ENCODE results near the gene TP73.
"Not testable (repeated sequence)": the region's sequence is repeated elsewhere in the genome, so short reads cannot be mapped to it uniquely, and the experiment has no call there.

TP73 gene

DNA sequence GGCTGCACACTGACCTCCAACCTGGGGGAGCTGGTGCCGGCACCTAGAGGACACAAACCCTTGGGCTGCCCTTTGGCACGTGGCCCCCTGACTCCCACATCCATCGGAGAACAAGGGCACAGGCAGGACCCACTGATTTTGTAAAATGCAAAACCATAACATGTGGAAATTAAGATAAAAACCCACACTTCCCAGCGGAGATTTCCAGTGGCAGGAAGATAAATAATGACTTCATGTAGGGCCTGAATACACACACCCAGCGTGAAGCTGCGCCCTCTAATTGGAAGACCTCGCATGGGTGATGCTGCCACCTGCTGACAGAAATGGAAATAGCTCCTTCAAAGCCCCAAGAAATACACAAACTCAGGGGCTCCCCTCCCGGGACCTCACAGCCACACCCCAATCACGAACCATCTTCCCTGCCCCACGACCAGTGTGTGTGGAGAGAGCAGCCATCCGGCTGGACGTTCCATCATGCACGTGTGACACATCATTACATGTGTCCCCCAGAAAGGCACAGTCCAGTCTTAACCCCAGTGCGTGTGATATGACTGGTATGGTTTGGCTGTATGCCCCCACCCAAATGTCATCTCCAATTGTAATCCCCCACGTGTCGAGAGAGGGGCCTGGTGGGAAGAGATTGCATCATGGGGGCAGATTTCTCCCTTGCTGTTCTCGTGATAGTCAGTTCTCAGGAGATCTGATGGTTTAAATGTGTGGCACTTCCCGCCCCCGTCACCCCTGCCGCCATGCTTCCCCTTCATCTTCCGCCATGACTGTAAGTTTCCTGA lies 33.2 kb upstream of the TP73 start:
- peak; percentile 79 for DNase-seq

DNA sequence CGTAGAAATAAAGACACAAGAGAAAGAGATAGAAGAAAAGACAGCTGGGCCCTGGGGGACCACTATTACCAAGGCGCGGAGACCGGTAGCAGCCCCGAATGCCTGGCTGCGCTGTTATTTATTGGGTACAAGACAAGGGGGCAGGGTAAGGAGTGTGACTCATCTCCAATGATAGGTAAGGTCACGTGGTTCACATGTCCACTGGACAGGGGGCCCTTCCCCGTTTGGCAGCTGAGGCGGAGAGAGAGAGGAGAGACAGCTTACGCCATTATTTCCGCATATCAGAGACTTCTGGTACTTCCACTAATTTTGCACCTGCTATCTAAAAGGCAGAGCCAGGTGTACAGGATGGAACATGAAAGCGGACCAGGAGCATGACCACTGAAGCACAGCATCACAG lies 31.6 kb upstream of the TP73 start:
- no peak for DNase-seq

- DNase-seq: not testable (repeated sequence)
Observed at GRCh38 chr1:3621151-3621671, 31.1 kb upstream of the TP73 start.

GRCh38 chr1:3622102-3622501 lies 30.2 kb upstream of the TP73 start:
- DNase-seq: not testable (repeated sequence)

GRCh38 chr1:3623441-3624199 lies 28.7 kb upstream of the TP73 start:
- no peak for DNase-seq

DNA sequence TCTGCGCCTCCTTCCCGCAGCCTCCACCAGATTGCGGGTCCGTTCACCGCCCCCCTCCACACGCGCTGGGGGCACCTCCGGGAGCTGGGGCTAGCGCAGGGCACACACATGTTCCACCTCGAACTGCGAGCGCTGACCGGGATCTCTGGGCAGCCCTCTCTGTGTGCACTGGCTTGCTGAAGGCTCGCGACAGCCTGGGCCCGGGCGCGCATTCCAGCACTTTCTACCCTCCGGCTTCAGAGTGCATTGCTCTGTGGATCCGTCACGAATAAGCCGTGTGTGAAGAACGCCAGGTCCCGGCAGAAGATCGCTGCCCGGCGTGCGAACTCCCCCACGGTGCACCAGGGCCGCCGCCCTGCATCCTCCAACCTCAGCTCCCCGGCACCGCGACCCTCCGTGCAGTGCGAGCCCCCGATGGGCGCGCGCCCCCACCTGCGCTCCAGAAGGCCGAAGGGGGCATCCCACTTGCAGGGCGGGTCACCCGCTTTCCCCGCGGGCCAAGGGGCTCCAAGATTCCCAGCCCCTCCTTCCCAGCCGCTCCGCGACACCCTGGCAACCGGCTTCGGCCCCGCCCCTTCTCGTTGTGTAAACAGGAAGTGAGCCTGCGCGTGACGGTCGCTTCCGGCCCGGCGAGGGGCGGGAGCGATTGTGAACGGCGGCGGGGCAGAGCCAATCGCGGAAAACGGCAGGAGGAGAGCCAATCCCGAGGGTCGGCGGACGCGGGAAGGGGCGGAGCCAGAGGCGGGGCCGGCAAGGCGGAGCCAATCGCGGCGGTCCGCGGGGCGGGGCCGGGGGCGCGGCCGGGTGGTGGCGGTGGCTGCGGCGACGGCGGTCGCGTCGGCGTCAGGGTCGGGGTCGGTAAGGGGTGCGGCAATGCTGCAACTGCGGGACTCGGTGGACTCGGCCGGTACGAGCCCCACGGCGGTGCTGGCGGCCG lies 27.8 kb upstream of the TP73 start, which contains the start of gene TPRG1L:
Gene TPRG1L (plus strand): TSS at position 816 of the 937 bp plus-strand sequence. CDS start 58 bp downstream, at position 874.
- peak; percentile 98 for DNase-seq

GRCh38 chr1:3625151-3625907 lies 27.0 kb upstream of the TP73 start:
- DNase-seq: peak; percentile 30

GRCh38 chr1:3626025-3626424 lies 26.3 kb upstream of the TP73 start:
- DNase-seq: no peak

- no peak for DNase-seq
Observed at GRCh38 chr1:3627515-3628253, 24.6 kb upstream of the TP73 start.

- DNase-seq: no peak
Observed at GRCh38 chr1:3628445-3628844, 23.9 kb upstream of the TP73 start.

- no peak for DNase-seq
Observed at GRCh38 chr1:3629561-3630160, 22.7 kb upstream of the TP73 start.

DNA sequence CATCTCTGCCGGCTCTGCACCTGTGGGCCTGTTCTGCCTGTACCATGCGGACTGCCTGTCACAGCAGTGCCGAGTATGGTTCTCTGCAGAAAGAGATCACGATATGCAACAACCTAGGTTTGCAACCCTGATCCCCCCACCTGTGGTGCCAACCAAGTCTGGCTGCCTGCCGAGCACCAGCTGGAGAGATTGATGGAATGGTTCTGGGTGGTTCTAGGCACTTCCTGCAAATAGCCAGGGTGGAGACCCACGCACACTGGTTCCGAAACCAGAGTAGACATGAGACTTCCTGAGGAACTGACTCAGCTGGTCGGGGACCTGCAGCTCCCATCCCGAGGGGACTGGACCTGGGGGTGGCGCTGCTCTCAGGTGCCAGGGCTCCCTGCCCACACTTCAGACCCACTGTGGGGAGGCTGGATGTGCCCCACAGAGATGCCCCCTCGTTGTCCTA lies 22.1 kb upstream of the TP73 start:
- no peak for DNase-seq

GRCh38 chr1:3630914-3631313 lies 21.4 kb upstream of the TP73 start:
- no peak for DNase-seq

DNA sequence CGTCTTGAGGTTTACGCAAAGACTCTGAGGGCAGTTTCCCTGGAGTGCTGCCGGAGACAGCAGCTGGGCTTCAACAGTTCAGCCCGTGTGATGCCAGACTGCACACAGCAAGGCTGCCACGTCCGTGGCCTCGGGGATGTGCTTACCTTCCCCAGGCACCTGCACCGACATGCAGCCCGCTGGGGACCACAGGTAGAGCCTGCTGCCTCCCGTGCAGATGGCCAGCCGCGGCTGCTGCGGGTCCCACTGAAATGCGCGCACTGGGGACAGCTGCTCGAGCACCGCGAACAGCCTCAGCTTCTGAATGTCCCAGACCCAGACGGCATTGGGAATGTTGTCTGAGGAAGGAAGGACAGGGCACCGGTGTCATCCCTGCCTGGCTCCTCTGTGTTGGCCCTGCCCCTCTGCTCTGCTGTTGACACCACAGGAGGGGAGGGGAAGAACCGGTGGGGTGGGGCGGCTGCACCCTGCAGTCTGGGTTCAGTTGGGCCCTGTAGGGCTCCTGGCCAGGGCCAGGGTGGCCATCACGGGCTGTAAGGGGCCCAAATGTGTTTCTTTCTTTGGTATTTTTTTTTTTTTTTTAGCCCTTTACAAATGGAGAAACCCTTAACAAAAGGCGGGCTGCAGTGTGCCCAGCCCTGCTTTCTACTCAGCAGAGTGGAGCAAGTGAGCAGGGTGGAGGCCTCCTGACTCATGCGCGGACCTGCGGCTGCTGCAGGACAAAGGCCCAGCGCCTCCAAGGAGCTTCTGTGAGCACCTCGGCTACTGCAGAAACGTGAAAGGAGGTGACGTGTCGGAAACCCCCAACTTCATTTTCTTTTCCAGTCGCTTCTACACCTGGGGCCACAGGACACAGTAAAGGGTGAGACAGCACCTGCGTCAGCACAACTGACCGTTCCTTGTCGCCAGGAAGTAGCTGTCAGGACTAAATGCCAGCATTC lies 20.7 kb upstream of the TP73 start:
- no peak for DNase-seq

- DNase-seq: no peak
Observed at GRCh38 chr1:3632298-3632697, 20.0 kb upstream of the TP73 start.

DNA sequence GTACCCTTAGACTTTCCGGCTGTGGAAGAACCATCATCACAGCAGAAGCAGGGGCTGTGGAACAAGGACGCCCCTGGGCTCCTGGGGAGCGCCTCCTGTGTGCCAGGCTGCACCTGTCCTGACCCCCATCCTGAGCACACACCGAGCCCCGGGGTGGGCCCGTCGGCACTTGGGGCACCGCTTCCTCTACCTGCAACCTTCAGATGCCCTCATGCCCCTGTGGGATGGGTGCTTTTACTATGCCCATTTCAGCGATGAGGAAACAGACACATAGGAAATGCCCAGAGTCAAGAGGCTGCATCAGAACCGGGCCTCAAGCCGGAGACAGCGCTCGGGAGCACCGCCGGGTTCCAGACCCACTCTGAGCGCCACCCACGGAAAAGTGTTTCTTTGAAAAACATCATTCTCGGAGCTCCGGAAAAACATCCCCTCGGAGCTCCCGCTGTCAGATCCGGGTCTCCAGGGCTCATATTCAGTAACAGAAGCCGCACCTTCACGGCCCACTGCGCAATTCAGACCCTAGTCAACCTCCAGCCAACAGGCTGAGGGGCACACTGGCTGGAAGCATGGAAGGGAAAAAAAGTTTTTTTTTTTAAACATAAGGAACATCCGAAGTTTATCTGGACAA lies 19.5 kb upstream of the TP73 start:
- DNase-seq: no peak

DNA sequence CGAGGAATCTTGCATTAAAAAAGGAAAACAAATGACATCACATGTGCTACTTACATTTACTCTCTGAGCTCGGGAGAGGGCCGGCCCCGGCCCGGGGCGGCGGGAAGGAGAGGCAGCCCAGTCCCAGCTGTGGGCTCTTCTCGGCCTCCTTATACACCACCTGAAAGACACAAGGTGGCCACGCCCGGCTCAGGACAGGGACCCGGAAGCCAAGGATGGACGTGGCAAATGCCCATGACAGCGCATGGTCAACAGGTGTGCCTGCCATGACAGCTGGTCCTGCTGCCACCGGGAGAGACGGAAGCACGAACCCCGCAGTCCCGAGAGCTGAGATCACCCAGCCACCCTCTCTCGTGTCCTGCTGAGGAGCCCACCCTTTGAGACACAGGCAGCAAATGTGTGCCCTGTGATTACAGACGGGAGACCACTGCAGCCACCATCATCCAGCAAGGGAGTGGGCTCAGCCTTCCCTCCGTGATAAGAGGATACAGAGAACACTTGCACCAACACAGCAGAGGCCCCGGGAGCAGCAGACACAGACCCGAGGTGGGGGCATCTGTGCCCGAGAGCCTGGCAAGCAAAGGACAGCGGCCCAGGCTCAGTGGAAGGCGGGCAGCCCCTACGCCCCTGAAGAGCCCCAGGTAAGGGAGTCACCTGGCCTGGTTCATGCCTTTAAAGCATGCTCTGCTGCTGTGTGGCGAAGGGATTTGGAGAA lies 18.8 kb upstream of the TP73 start:
- no peak for DNase-seq

GRCh38 chr1:3634059-3634800 lies 18.1 kb upstream of the TP73 start:
- no peak for DNase-seq
